ENCODE results near the gene ABHD12.

DNA sequence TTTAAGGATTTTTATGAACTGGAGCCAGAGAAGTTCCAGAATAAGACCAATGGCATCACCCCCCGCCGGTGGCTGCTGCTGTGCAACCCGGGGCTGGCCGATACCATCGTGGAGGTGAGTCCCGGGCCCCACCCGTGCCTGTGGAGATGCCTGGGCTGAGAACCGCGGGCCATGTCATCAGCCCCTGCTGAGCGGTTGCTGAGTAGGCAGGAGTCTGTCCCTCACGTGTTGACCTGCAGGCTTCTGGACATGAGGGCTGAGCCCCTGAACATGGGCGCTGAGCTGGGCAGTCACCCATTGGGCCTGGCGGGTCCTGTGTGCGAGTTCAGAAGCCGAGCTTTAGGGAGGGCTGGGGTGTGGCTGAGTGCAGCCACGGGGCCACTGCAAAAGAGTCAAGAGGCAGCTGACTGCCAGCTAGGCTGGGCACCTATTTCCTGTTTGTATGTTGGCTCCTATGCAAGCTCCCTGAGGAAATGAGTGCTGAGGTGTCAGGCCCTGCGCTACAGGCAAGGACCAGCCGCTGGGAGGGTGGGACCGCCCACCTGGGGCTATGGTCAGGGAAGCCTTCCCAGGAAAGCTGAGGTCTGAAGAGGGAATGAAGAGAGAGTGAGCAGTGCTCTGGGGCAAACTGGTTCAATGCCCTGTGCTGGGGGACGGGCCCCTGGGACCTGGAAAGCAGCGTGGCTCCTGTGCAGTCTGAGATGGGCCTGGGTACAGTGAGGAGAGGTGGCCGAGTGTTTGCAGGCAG is 108.4 kb downstream of the ABHD12 start:
- TF ChIP-seq CTCF (conservative IDR thresholded peaks at IDR 0.05 in 1 of 2, IDR thresholded peaks at IDR 0.05 in 1 of 2; ENCODE audit: extremely low read depth in 1 of 2, insufficient read depth in 1 of 2, low read depth in 1 of 2, low read length in 2 of 2) (no peak), EZH2 (IDR thresholded peaks at IDR 0.05; ENCODE audit: borderline replicate concordance, low read length) (no peak)

All from mammary epithelial cell (primary cell).